K562 (cell line): ENCODE data around the gene DCAF10. TPM values are rescaled to one million over a fixed set of nuclear protein-coding genes. Genes with fewer than 3 reads are reported as not detected.

ENCODE experiments used
- ATAC-seq: fragments of 200-7000 bp; cut with Tn5 transposase; 3 replicates; pipeline ENCODE4 v1.9.1; 2020; ENCODE audit warnings: moderate library complexity
- BruUV-seq: library from RNA; stranded (reverse); fragments of 400-500 nt; replicated peaks from 2 replicates; lab custom pipeline; 2021; lab: Mats Ljungman, UMichigan
- CTCF ChIA-PET: fragments of 300-600 bp; formaldehyde crosslinking; extraction: SDS; loops from one replicate; lab custom pipeline; 2021; ENCODE audit warnings: low intra/inter-chr PET ratio; lab: Yijun Ruan, JAX
- POLR2A ChIA-PET: fragments of 300-600, 350-650 bp; sonication (Branson Sonifier 250); formaldehyde crosslinking; extraction: SDS; loops from one replicate; lab custom pipeline; 2021; ENCODE audit warnings: antibody characterized with exemption, inconsistent platforms; lab: Yijun Ruan, JAX
- DNase-seq, 4 experiments: peaks; one replicate each; pipeline versions ENCODE4 v3.0.0 to v3.0.0-alpha.2; 2011 to 2018; ENCODE audit warnings: low spot score in 3 of 4, mixed read lengths in 3 of 4; ENCODE audit errors: extremely low read depth in 1 of 4
- FAIRE-seq: peaks from 2 replicates; lab custom pipeline; 2011; peaks lifted over from hg19 to GRCh38; lab: Jason Lieb, UNC
- H2AFZ ChIP-seq: 2 replicates; pipeline ENCODE4 v1.6.0; 2011; ENCODE audit warnings: low read depth, low read length, control low read depth, inconsistent platforms
- H3K27ac ChIP-seq: fragments of 200-600 bp; 3 replicates; pipeline ENCODE4 v1.8.0; 2011; ENCODE audit warnings: low read depth, mild to moderate bottlenecking, control low read depth, inconsistent platforms, low read length, moderate library complexity, mixed read lengths; ENCODE audit errors: extremely low read depth
- H3K27me3 ChIP-seq, 2 experiments: fragments of 300-600 bp in 1 of 2; 2 replicates in 1 of 2; 3 replicates in 1 of 2; pipeline versions ENCODE4 v1.6.0 to v1.8.0; 2011; ENCODE audit warnings: inconsistent platforms in 2 of 2, low read length in 2 of 2, mild to moderate bottlenecking in 1 of 2, mixed read lengths in 1 of 2, moderate library complexity in 1 of 2; ENCODE audit not compliant: control insufficient read depth in 2 of 2, insufficient read depth in 2 of 2
- H3K36me3 ChIP-seq: fragments of 300-600 bp; 3 replicates; pipeline ENCODE4 v1.8.0; 2011; ENCODE audit warnings: mild to moderate bottlenecking, low read length, inconsistent platforms; ENCODE audit not compliant: control insufficient read depth, insufficient read depth
- H3K4me1 ChIP-seq, 2 experiments: fragments of 200-600 bp in 1 of 2; replicated peaks in 1 of 2; 2 replicates in 1 of 2; 3 replicates in 1 of 2; pipeline versions ENCODE4 v1.5.1 to v1.8.0; 2011; ENCODE audit warnings: inconsistent platforms in 2 of 2, low read length in 2 of 2, mild to moderate bottlenecking in 1 of 2, mixed read lengths in 1 of 2, moderate library complexity in 1 of 2; ENCODE audit not compliant: control insufficient read depth in 2 of 2, insufficient read depth in 2 of 2
- H3K4me2 ChIP-seq: 2 replicates; pipeline ENCODE4 v1.6.1; 2011; ENCODE audit warnings: low read length, control low read depth, inconsistent platforms, mixed read lengths; ENCODE audit not compliant: insufficient read depth
- H3K4me3 ChIP-seq: fragments of 200-600 bp; sonication (generic), shearing (Covaris generic); 2 replicates; pipeline ENCODE4 v1.5.1; 2016; ENCODE audit warnings: control low read depth, inconsistent platforms
- H3K79me2 ChIP-seq: fragments of 200-600 bp; 3 replicates; pipeline ENCODE4 v1.8.0; 2011; ENCODE audit warnings: low read length, inconsistent platforms; ENCODE audit not compliant: control insufficient read depth, insufficient read depth
- H3K9ac ChIP-seq, 2 experiments: 2 replicates each; pipeline versions ENCODE4 v1.6.0 to v1.6.1; 2011; ENCODE audit warnings: low read depth in 2 of 2, low read length in 2 of 2, control low read depth in 1 of 2, inconsistent platforms in 1 of 2, mild to moderate bottlenecking in 1 of 2, mixed read lengths in 1 of 2; ENCODE audit not compliant: insufficient read depth in 1 of 2
- H3K9me1 ChIP-seq: one replicate; pipeline ENCODE4 v1.6.0; 2011; ENCODE audit warnings: inconsistent platforms, mild to moderate bottlenecking, low read length, moderate library complexity; ENCODE audit not compliant: control insufficient read depth, insufficient read depth
- H3K9me3 ChIP-seq: replicated peaks from 2 replicates; pipeline ENCODE4 v1.5.1; 2011; ENCODE audit warnings: low read depth, low read length, inconsistent platforms; ENCODE audit not compliant: control insufficient read depth, insufficient read depth
- H4K20me1 ChIP-seq: replicated peaks from 2 replicates; pipeline ENCODE4 v1.6.1; 2011; ENCODE audit warnings: low read length, inconsistent platforms, mixed read lengths; ENCODE audit not compliant: control insufficient read depth, insufficient read depth
- BRCA1 ChIP-seq, 2 experiments: fragments of 450-650 bp in 1 of 2; sonication (generic) in 1 of 2; formaldehyde crosslinking in 1 of 2; IDR thresholded peaks; 2 replicates each; pipeline versions ENCODE4 v1.5.0 to v1.6.1; 2017 to 2020; ENCODE audit warnings: mild to moderate bottlenecking in 1 of 2, missing genetic modification reagents in 1 of 2
- CCAR2 ChIP-seq: fragments of 200-400 bp; formaldehyde crosslinking; IDR thresholded peaks from 2 replicates; pipeline ENCODE4 v1.6.1; 2017; ENCODE audit warnings: mild to moderate bottlenecking, low read depth, low read length
- CEBPB ChIP-seq: fragments of 450-650 bp; IDR thresholded peaks from 2 replicates; pipeline ENCODE4 v1.6.1; 2016; ENCODE audit warnings: missing genetic modification characterization, missing compliant biosample characterization
- CEBPG ChIP-seq, 3 experiments: fragments of 200-800 bp in 1 of 3; sonication (Bioruptor generic) in 1 of 3; sonication (generic) in 1 of 3; formaldehyde crosslinking in 1 of 3; IDR thresholded peaks in 2 of 3; conservative IDR thresholded peaks in 1 of 3; 2 replicates each; pipeline versions ENCODE4 v1.6.1 to v1.8.0; 2016 to 2022; ENCODE audit warnings: missing compliant biosample characterization in 2 of 3, missing genetic modification characterization in 2 of 3, mild to moderate bottlenecking in 1 of 3, missing genetic modification reagents in 1 of 3
- FOXA1 ChIP-seq: fragments of 450-650 bp; IDR thresholded peaks from 2 replicates; pipeline ENCODE4 v1.6.1; 2016; ENCODE audit warnings: mild to moderate bottlenecking, borderline replicate concordance
- HIVEP1 ChIP-seq: fragments of 250-450 bp; sonication (Bioruptor Pico); IDR thresholded peaks from 2 replicates; pipeline ENCODE4 v1.4.0; 2020; ENCODE audit warnings: mild to moderate bottlenecking
- HMBOX1 ChIP-seq: sonication (generic); IDR thresholded peaks from 2 replicates; pipeline ENCODE4 v1.6.1; 2016
- HNRNPK ChIP-seq: fragments of 200-400 bp; formaldehyde crosslinking; IDR thresholded peaks from one replicate; pipeline ENCODE4 v1.6.1; 2018; ENCODE audit warnings: mild to moderate bottlenecking, low read depth, low read length; ENCODE audit not compliant: poor library complexity, severe bottlenecking
- ID3 ChIP-seq, 2 experiments: fragments of 250-450 bp in 1 of 2; fragments of 450-650 bp in 1 of 2; sonication (Bioruptor Pico) in 1 of 2; IDR thresholded peaks; 2 replicates each; pipeline versions ENCODE4 v1.6.1 to v1.8.0; 2016 to 2021; ENCODE audit warnings: mild to moderate bottlenecking in 2 of 2, moderate library complexity in 2 of 2, missing compliant biosample characterization in 1 of 2, missing genetic modification characterization in 1 of 2
- KAT7 ChIP-seq: sonication (generic); formaldehyde crosslinking; IDR thresholded peaks from 2 replicates; pipeline ENCODE4 v1.8.0; 2022; ENCODE audit warnings: missing genetic modification reagents, mild to moderate bottlenecking, borderline replicate concordance
- PHF8 ChIP-seq: fragments of 200-600 bp; sonication (generic); IDR thresholded peaks from 2 replicates; pipeline ENCODE4 v1.6.1; 2012; ENCODE audit warnings: mixed run types, mild to moderate bottlenecking, inconsistent platforms, low read length, moderate library complexity, borderline replicate concordance
- PPARD ChIP-seq: fragments of 250-450 bp; sonication (Bioruptor Pico); IDR thresholded peaks from 2 replicates; pipeline ENCODE4 v1.8.0; 2022; ENCODE audit warnings: inconsistent platforms, mild to moderate bottlenecking, moderate library complexity
- SIRT6 ChIP-seq: IDR thresholded peaks from one replicate; pipeline ENCODE4 v1.6.1; 2012; ENCODE audit warnings: low read depth, mild to moderate bottlenecking, control low read depth, inconsistent platforms, low read length, moderate library complexity
- SREBF2 ChIP-seq: sonication (generic); formaldehyde crosslinking; IDR thresholded peaks from 2 replicates; pipeline ENCODE4 v1.4.0; 2020; ENCODE audit warnings: mild to moderate bottlenecking, missing genetic modification reagents
- ZFP36 ChIP-seq: fragments of 150-350 bp; IDR thresholded peaks from 2 replicates; pipeline ENCODE4 v1.6.1; 2018; ENCODE audit warnings: low read length, low read depth; ENCODE audit not compliant: partially characterized antibody
- ZKSCAN1 ChIP-seq: fragments of 150-350 bp; IDR thresholded peaks from 2 replicates; pipeline ENCODE4 v1.6.1; 2016; ENCODE audit warnings: low read depth, low read length
- whole genome bisulfite sequencing: fragments of 100-300 bp; shearing (Covaris generic); methylation state at CpG from one replicate; pipeline ENCODE4 v1.1.6; 2016; ENCODE audit warnings: low coverage, mixed read lengths; ENCODE audit not compliant: insufficient coverage; ENCODE audit errors: missing lambda C conversion rate; 5-methylcytosine and 5-hydroxymethylcytosine counted together
- in situ Hi-C: fragments of 300-500 bp; cut with MboI; formaldehyde crosslinking; loops from 4 replicates; pipeline ENCODE4 v1.15.0; 2018; ENCODE audit warnings: inconsistent platforms, mixed read lengths
- intact Hi-C: fragments of 100-400 bp; cut with micrococcal nuclease; formaldehyde crosslinking; loops from 2 replicates; pipeline ENCODE4 v1.14.2; 2022
- polyA plus RNA-seq, 8 experiments: library from polyadenylated mRNA; depleted of rRNA in 4 of 8; stranded (reverse) in 5 of 8; unstranded in 3 of 8; fragments of >200 nt; fragmentation: Nextera tagmentation in 2 of 8; fragmentation: Illumina TruSeq in 1 of 8; extraction: Ambion mirVana in 2 of 8; extraction: Trizol in 1 of 8; gene quantifications; 2 replicates each; pipeline versions ENCODE4 v1.2.1 to v1.2.3, GENCODE V29; 2011 to 2014; ENCODE audit warnings: inconsistent platforms in 1 of 8, missing spikeins in 1 of 8
- total RNA-seq, 7 experiments: library from RNA; depleted of rRNA in 6 of 7; stranded (reverse); fragments of >200 nt in 6 of 7; fragmentation: Illumina TruSeq in 2 of 7; extraction: Trizol in 2 of 7; gene quantifications; 2 replicates each; pipeline versions ENCODE4 v1.2.1 to v1.2.3, GENCODE V29; 2011 to 2021; ENCODE audit warnings: low replicate concordance in 1 of 7

DCAF10 gene
- total and polyA plus RNA-seq, 9 of the 15 experiments (the other 6 are each of a cell fraction or from before 2014, with no cell fraction given), result 6.8 to 40.1 (median 16.9) TPM

- Histone ChIP-seq H3K36me3 (peaks cover 7% of the 10 kb centered on the region), H3K4me3 (no peak overlapping the region), H3K27ac (no peak overlapping the region), H3K9me3 (no peaks in the 10 kb centered on the region), H3K9ac (peak overlapping the region in 1 of 2 experiments; percentile 33; a peak in 1 of 4 replicates), H3K4me1 (peaks cover 8 to 17% of the 10 kb centered on the region in 2 experiments; a peak in 4 of 5 replicates), H3K79me2 (peaks cover 27% of the 10 kb centered on the region), H3K4me2 (no peak overlapping the region; the same call in 1 of the 2 replicates), H2AFZ (peak overlapping the region; percentile 54), H3K9me1 (no peaks in the 10 kb centered on the region), H3K27me3 (no peaks in the 10 kb centered on the region), H4K20me1 (no peaks in the 10 kb centered on the region)
- no peak for DNase-seq
- ChIA-PET CTCF (no interaction called here), POLR2A (interaction anchor here (1.3 kb wide), 1 partner anchor 12 kb away, joined by 5 read pairs; the partner anchor contains the start of gene DCAF10)
- WGBS, result 23% methylated on average over 6 of the region's 6 CpGs
- BruUV-seq, result no TSS peak
- in situ Hi-C loops, result no loop called here
- no peak for TF ChIP-seq PHF8
- TF ChIP-seq ZKSCAN1, result no peak
- no peak for TF ChIP-seq CCAR2
- TF ChIP-seq HMBOX1, result peak; percentile 38; the same call in 1 of the 2 replicates
- no peak for TF ChIP-seq SREBF2 (CRISPR knock-in tag)
- TF ChIP-seq FOXA1, result no peak
- no peak for TF ChIP-seq SIRT6
- TF ChIP-seq ZFP36, result no peak
- TF ChIP-seq KAT7 (CRISPR knock-in tag), result no peak
- TF ChIP-seq HNRNPK, result no peak
- no peak for TF ChIP-seq PPARD (CRISPR knock-in tag)
- TF ChIP-seq ID3 (CRISPR knock-in tag; IDR thresholded peaks at IDR 0.05), result no peak
- TF ChIP-seq ID3 (tag; IDR thresholded peaks at IDR 0.05), result no peak
- TF ChIP-seq HIVEP1 (CRISPR knock-in tag), result no peak
- TF ChIP-seq CEBPB (tag), result peak; percentile 77
- no peak for TF ChIP-seq CEBPG (CRISPR knock-in tag; IDR thresholded peaks at IDR 0.05)
- no peak for TF ChIP-seq CEBPG (tag; conservative IDR thresholded peaks at IDR 0.05 in 1 of 2, IDR thresholded peaks at IDR 0.05 in 1 of 2)
- no peak for TF ChIP-seq BRCA1 (IDR thresholded peaks at IDR 0.05)
- no peak for TF ChIP-seq BRCA1 (CRISPR knock-in tag; IDR thresholded peaks at IDR 0.05)
- intact Hi-C loops, result loop anchor here (5.0 to 10.0 kb wide), 2 partner anchors 196 to 276 kb away; partner anchors contain the start of genes SHB and TOMM5
- no peak for FAIRE-seq
- ATAC-seq, result no peak
Observed at GRCh38 chr9:37788332-37788731, 12.3 kb upstream of the DCAF10 start.
